8988T (cell line): ENCODE results near the gene AHCY.
"Not testable (repeated sequence)": the region's sequence is repeated elsewhere in the genome, so short reads cannot be mapped to it uniquely, and the experiment has no call there.

Experiments used
- DNase-seq: peaks from one replicate; pipeline ENCODE4 v3.0.0; 2011

The AHCY gene

DNA sequence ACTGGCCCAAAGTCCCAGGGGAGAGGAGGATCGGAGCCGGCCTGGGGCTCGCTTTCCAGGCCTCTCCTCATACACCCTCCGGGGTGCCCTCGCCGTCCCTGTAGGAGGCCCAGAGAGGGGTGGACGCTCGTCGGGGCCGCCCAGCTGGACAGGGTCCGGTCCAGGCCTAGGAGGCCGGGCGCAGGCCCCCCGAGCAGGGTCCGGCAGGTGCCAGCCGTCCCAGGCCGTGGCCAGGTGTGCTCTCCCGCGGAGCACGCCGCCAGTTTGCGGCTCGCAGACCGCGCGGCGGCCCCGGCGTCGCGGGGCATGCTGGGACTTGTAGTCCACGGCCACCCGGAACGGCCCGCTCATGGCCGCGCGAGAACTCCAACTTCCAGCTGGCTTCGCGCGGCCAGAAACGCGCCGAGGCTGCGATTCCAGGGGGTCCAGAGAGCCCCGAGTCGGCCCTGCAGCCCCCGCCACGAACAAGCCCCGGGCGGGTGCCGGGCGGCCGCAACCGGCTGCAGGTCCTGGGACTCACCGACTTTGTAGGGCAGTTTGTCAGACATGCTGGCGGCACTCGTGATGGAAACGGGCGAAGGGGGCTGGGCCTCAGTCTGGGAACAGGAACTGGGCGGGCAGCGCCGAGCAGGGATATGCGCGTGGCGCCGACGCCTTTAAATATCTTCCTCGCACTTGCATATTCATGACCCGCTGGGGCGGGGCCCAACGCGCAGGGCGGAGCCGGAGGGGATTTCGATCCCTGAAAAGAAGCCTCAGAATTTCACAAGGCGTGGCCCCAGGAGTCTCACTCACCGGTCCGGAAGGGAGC lies at the start of gene AHCY:
Gene AHCY (minus strand): TSS at position 633 of the 811 bp plus-strand sequence. CDS start 85 bp downstream, at position 548.
- peak; percentile 93 for DNase-seq

DNA sequence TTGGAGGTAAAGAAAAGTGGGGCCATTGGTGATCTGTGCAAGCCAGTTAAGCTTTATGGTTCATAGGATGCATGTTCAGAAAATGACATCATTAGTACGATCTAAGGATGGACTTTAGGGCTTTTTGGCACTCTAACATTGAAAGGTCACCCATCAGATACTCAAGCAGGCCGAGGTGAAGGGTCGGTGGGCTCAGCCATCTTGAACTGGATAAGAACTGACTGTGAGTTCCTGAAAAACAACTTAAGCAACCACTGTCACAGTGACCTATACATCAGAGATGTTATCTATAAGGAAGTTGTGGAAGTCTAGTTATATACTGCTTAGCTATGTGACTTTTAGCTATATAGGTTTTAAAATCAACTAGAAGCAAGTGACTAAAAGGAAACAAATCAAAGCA lies 46.9 kb upstream of the AHCY start:
- no peak for DNase-seq

DNA sequence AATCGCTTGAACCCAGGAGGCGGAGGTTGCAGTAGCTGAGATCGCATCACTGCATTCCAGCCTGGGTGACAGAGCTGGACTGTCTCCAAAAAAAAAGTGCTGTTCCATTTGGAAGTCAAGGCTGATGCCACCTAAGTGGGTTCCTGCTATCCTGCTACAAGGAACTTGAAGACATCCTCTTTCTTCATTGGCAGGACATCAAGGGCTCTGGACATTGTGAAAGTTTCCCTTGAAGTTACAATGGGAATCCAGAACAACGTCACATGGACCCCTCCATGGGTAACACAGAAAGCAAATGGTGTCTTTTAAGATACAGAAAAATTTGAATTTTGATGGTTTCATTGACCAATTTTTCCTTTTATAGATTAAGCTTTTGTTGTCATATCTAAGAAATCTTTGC lies 44.4 kb upstream of the AHCY start:
- no peak for DNase-seq

DNA sequence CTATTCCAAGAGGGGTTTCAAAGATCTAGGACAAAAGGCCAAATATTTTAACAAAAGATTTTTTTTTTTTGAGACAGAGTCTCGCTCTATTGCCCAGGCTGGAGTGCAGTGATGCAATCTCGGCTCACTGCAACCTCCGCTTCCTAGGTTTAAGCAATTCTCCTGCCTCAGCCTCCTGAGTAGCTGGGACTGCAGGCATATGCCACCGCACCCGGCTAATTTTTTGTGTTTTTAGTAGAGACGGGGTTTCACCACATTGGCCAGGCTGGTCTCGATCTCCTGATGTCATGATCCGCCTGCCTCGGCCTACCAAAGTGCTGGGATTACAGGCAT lies 43.3 kb upstream of the AHCY start:
- DNase-seq = not testable (repeated sequence)

DNA sequence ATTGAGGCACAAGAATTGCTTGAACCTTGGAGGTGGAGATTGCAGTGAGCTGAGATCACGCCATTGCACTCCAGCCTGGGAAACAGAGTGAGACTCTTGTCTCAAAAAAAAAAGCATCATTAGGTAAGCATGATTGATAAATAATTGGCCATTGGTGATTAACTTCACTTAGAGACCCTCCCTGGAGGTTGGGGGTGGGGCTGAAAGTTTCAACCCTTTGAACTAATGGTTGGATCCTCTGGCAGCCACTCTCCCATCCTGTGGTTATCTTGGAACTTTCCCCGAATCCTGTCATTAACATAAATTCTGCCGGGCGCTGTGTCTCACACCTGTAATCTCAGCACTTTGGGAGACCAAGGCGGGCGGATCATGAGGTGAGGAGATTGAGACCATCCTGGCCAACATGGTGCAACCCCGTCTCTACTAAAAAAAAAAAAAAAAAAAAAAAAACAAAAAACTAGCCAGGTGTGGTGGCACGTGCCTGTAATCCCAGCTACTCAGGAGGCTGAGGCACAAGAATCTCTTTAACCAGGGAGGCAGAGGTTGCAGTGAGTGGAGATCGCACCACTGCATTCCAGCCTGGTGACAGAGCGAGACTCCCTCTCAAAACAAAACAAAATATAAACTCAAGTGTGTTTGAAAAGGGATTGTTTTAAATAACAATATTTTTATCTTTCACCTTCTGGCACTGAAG lies 42.8 kb upstream of the AHCY start:
- not testable (repeated sequence) for DNase-seq

DNA sequence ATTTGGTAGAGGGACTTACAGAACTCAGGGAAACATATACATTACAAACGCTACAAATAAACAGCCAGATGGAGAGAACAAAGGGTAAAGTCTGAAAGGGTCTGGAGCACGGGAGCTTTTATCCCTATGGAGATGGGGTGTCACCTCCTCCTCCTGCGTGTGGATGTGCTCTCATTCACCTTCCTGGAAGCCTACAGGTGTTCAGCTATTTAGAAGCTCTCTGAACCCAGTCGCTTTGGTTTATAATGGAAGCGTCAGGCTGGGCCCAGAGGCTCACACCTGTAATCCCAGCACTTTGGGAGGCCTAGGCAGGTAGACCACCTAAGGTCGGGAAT lies 42.2 kb upstream of the AHCY start:
- no peak for DNase-seq

DNA sequence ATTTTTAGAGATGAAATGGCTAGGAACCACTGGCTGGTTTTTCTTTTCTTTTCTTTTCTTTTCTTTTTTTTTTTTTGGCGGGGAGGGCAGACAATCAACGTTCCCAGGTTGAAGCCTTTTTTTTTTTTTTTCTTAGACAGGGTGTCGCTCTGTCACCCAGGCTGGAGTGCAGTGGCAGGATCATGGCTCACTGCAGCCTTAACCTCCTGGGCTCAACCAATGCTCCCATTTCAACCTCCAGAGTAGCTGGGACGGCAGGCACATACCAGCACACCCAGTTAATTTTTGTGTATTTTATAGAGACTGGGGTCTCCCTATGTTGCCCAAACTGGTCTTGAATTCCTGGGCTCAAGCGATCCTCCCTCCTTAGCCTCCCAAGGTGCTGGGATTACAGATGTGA lies 41.1 kb upstream of the AHCY start:
- DNase-seq = no peak

DNA sequence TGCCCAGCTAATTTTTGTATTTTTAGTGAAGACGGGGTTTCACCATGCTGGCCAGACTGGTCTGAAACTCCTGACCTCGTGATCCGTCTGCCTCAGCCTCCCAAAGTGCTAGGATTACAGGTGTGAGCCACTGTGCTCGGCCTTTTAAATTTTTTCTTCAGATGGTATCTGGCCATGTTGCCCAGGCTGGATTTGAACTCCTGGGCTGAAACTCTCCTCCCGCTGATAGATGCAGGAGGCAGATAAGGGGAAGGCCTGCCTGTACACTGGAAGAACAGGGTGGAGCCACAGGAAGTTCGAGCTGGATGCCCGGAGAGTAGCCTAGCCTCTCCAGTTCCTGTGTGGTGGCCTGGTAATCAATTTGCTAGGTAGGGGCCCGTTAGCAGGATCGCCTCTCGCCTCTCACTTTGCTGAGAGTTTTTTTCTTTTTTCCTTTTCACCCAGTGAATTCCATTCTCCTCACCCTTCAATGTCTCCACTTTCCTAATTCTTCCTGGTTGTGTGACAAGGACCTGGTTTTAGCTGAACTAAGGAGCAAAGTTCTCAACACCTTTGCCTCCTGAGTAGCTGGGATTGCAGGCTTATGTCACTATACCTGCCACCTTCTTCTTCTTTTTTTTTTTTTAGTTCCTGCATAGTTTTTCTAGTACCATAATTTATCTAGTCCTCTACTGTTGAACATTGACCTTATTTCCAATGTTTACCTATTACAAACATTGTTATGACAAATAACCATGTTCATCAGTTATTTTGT lies 40.5 kb upstream of the AHCY start:
- DNase-seq = no peak

DNA sequence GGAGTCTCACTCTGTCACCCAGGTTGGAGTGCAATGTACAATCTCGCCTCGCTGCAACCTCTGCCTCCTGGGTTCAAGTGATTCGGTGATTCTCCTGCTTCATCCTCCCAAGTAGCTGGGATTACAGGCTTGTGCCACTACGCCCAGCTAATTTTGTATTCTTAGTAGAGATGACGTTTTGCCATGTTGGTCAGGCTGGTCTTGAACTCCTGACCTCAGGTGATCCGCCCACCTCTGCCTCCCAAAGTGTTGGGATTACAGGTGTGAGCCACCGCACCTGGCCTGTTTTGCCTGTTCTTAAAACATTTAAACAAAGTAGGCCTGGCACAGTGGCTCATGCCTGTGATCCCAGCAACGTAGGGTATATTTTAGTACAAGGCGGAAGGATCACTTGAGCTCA lies 38.0 kb upstream of the AHCY start:
- not testable (repeated sequence) for DNase-seq

DNA sequence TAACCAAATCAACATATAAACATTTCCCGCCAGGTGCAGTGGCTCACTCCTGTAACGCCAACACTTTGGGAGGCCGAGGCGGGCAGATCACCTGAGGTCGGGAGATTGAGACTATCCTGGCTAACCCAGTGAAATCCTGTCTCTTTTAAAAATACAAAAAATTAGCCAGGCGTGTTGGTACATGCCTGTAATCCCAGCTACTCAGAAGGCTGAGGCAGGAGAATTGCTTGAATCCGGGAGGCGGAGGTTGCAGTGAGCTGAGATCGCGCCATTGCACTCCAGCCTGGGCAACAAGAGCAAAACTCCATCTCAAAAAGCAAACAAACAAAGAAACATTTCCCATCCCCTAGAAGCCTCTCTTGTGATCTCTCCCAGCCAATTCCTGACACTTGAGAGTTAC lies 37.6 kb upstream of the AHCY start:
- not testable (repeated sequence) for DNase-seq

DNA sequence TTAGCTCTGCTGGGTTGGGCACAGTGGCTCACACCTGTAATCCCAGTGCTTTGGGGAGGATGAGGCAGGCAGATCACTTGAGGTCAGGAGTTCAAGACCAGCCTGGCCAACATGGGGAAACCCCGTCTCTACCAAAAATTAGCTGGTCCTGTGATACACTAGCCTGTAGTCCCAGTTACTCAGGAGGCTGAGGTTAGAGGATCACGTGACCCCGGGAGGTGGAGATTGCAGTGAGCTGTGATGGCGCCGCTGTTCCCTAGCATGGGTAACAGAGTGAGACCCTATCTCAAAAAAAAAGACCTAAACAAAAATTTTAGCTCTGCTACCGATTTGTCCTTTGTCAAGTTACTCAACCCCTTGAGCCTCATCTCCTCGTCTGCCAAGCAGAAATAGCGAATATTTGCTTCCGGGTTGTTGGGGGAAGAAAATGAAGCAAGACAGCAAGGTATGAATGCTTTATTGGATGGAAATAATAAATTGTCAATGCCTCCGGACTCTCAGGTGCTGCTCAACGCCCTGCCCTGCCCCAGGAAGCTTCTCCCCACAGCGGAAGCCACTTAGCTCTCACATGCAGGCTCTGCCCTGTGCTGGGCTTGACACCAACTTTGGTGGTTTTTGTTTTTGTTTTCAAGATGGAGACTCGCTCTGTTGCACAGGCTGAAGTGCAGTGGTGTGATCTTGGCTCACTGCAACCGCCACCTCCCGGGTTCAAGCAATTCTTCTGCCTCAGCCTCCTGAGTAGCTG lies 35.0 kb upstream of the AHCY start:
- no peak for DNase-seq

DNA sequence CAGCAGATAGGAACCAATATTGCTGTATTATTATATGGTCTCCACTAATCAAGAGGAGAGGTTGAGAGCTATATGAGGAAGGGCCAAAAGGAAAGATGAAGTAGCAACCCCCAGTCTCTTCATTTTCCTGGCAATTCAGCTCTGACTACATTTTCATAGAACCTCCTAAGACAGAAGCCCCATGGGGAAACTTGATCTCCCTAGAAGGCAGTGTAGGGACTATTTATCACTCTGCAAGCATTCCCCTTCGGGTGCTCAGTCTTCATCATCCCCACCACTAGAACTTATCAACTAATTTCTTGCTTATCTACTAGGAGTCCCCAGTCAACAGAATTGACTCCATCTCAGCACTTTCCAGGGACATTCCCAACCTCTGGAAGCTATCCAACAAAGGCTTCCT lies 34.4 kb upstream of the AHCY start:
- DNase-seq = no peak

DNA sequence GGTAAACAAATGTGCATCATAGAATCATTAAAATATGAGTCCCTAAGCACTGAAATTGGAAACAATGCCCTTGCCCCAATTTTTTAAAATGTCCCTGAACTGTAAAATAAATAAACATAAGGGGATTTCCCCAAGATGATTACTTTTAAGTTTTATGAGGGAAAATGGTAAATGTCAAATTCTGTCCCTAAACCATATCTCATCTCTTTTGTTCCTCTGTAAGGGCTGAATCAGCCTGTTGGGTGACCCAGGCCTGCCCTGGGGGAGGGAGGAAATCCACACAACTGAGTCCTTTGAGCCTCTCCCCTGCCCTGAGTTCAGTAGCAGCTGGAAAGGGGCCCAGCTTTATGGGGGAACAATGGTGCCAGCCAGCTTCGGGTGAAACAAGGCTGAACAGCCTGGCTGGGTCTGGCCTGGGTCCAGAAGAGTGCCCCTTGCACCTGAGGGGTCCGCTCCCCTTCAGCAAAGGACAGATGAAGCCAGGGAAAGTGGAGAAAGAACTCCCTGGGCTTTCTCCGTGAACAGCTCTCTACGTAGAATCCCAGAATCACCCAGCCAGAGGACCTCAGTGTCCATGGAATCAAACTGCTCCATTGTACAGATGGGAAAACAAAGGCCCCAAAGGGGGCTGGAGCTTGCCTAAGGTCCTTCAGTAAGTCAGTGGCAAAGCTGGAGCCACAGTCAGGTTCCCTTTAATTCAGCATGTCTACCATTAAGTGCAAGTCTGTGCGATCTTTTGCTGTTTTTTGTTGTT lies 31.7 kb upstream of the AHCY start:
- no peak for DNase-seq

DNA sequence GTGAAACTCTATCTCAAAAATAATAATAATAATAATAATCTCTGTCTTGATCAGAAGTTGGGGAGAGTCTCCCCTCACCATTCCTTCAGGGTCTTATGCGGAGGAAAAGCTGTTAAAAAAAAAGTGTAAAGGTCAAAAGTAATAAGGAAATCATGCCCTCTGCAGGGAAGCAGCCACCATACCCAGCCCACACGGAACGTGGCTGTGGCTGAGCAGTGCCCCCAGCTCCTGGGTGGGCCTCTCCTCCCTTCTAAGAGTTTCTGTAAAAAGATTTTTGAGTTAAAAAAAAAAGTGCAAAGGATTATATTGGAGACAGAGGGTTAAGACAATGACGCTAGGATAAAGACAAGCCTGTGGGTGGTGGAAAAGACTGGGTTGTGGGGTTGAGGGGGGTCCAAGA lies 30.6 kb upstream of the AHCY start:
- DNase-seq = no peak

DNA sequence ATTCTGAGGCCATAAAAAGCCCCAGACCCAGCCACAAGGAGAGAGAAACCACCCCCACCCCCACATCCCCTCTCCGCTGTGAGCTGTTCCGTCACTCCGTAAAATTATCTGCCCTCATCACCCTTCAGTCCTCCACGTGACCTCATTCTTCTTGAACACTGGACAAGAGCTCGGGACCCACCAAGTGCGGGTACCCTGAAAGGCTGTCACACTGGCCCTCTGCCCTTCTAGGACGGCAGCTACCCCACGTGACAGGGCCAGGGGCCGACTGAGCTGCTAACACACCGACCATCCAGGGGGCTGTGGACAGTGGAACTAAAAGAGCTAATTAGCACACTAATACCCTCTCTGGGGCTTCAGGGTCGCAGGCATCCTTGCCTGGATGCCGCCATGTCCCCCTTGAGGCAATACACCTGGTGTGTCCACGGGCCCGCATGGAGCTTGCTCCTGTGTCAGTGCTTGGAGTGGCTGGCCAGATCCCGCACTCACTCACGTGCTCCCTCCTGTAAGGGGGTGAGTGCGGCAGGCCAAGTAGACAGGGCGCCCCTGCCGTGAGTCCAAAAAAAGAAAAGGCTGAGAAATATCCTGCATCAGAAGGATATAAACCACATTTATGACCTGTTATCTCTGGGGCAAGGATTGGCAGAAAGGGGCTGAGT lies 29.2 kb upstream of the AHCY start:
- DNase-seq = no peak

DNA sequence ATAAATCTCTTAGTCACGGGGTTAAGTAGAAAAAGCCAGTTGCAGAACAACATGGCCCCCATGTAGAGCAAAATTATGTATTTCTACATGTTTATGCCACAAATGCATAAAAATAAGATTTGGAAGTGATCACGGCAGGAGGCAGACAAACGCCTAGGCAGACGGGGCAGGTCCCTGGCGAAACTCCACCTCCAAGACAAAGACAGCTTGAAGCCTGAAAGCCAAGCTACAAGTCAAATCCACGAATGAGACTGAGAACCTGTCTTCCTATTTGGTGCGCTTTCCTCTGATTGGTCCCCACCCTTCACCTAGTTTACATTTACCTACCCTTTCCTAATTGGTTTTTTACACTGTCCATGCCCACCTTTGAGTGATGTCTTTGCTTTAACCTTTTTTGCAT lies 28.7 kb upstream of the AHCY start:
- no peak for DNase-seq

DNA sequence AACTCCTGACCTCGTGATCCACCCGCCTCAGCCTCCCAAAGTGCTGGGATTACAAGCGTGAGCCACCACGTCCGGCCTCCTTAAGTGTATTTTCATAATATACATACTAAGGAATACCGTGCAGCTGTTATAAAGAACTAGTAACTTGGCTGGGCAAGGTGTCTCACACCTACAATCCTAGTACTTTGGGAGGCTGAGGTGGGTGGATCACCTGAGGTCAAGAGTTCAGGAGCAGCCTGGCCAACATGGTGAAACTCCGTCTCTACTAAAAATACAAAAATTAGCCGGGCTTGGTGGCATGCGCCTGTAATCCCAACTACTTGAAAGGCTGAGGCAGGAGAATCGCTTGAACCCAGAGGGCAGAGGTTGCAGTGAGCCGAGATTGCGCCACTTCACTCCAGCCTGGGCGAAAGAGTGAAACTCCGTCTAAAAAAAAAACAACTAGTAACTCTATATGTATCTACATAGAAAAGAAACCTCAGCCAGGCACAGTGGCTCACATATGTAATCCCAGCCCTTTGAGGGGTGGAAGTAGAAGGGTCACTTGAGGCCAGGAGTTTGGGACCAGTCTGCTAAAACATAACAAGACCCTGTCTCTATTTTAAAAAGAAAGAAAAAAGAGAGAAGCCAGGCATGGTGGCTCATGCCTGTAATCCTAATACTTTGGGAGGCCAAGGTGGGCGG lies 27.8 kb upstream of the AHCY start:
- not testable (repeated sequence) for DNase-seq

DNA sequence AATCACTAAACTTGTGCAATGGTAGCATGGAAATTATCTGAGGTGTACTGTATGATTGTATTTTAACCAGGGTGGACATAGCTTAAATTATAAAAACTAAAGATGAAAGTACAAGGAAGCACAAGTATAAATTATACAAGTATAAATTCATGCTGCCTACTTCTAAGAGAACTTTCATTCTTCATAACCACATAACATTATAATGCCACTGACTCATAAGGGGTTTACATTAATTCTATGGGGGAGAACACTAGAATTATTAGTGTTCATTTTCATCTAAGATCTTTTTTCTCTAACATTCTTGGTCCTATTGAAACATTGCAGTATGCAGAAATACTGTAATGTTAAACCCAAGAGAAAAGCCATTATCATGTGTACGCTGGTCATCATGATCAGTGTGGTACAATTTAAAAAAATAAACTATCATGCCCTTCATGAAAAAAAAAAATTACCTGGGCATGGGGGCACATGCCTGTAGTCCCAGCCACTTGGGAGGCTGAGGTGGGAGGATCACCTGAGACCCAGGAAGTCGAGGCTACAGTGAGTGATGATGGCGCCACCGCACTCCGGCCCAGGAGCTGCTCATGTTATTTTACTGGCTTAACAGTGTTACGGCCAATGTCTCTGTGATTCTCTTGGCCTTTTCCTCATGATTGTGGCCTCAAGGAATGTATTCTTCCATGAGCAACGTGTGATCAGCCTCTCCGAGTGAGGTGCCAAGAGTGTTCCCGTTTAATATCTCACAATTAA lies 25.9 kb upstream of the AHCY start:
- DNase-seq = no peak

DNA sequence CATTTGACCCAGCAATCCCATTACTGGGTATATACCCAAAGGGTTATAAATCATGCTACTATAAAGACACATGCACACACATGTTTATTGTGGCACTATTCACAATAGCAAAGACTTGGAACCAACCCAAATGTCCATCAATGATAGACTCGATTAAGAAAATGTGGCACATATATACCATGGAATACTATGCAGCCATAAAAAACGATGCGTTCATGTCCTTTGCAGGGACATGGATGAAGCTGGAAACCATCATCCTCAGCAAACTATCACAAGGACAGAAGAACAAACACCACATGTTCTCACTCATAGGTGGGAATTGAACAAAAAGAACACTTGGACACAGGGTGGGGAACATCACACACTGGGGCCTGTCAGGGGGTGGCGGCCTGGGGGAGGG lies 25.1 kb upstream of the AHCY start:
- not testable (repeated sequence) for DNase-seq

DNA sequence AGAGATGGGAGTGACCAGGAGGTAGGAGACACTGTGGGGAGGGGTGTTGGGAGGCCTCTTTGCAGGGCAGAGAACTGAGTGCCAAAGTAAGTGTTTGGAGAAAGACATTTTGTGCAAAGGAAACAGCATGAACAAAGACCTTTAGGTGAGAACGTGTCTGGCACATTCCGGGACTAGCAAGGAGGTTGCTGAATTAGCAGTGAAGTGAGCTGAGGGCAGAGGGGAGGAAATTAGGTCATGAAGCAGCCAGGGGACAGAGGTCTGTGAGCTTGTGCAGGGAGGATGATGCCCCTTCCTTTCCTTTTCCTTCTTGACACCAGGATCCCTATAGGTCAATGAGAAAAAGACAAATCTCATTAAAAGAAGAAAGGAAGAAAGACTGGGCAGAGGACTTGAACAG lies 21.4 kb upstream of the AHCY start:
- no peak for DNase-seq
